GM21390 (cell line): ENCODE measurements around the gene SH3GL2.

Source experiments
- ATAC-seq: cut with Tn5 transposase; IDR thresholded peaks from one replicate; pipeline ENCODE4 v1.9.1; 2021; ENCODE audit not compliant: unreplicated experiment

SH3GL2 gene

GRCh38 chr9:17578911-17579793 lies at the start of gene SH3GL2:
Gene SH3GL2, plus strand, starts transcription at chr9:17579066.
- ATAC-seq, result peak; percentile 64

DNA sequence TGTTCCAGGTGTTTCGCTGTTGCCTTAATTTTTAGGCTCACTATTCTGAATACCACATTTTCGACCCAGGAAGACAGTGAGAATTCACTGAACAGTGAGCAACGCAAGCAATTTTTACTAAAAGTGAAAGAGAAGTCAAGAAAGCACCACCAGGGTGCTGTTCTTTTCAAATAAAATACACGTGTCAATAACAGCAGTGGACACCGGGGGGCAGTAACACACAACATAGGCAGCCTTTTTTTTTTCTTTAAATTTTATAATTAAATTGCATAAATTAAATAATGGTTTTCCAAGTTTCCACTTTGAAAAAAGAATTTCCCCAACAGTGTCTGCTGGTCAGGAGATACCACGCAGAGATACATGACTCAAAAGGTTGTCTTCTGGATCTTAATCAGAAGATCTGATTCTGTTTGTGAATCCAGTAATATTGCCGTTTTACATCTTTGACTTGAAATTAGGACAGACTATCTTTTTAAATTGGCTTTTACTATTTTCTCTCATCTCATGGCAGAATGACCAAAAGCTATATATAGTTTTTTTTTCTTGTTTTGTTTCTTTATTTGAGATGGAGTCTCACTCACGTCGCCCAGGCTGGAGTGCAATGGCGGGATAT lies 47.1 kb upstream of the SH3GL2 start:
- ATAC-seq, result peak; percentile 82

DNA sequence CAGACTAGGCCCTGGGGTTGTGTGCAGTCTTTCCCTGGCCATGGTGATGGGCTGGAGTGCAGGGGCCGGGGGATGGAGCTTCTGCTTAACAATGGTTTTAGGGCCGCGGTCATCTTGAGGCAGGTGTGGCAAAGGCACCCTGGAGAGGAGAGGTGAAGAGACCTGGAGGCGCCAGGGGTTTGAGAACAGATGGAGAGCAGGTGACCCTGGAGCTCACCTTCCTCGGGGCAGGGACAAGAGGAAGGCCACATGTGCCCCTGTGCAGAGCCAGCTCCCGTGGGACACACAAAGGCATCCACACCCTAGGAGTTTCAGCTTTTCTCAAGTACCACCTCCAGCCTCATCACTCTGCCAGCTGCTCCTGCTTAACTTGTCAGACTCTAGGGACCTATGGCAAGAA lies 46.4 kb upstream of the SH3GL2 start:
- no peak for ATAC-seq

GRCh38 chr9:17535176-17535575 lies 43.7 kb upstream of the SH3GL2 start:
- no peak for ATAC-seq

DNA sequence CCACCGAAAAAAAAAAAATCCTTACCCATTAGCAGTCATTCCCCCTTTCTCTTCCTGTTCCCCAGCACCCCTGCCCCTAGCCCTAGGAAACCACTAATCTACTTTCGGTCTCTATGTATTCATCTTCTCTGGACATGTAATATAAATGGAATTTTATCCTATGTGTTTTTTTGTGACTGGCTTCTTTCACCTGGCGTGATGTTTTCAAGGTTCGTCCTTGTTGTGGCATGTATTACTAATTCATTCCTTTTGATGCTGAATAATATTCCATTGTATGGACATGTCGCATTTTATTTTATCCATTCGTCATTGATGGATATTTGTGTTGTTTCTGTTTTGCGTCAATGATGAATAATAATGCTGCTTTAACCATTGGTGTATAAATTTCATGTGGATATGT lies 42.8 kb upstream of the SH3GL2 start:
- no peak for ATAC-seq

DNA sequence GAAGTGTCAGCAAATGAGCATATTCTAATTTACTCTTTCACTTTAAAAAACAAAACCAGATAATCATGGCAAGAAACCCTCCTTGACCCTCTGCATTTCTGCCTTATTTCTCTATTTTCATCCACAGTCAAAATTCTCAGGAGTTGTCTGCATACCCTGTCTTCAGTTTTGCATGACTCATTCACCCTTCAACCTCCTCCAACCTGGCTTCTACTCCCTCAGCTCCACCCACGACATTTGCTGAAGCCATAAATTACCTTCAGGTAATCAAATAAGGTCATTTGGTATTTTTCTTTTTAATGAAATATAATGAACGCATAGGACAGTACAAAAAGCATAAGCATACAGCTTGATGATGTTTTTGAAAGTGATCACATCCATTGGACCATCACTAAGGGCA lies 27.8 kb upstream of the SH3GL2 start:
- ATAC-seq, result no peak

GRCh38 chr9:17555362-17556054 lies 23.4 kb upstream of the SH3GL2 start:
- ATAC-seq, result no peak

DNA sequence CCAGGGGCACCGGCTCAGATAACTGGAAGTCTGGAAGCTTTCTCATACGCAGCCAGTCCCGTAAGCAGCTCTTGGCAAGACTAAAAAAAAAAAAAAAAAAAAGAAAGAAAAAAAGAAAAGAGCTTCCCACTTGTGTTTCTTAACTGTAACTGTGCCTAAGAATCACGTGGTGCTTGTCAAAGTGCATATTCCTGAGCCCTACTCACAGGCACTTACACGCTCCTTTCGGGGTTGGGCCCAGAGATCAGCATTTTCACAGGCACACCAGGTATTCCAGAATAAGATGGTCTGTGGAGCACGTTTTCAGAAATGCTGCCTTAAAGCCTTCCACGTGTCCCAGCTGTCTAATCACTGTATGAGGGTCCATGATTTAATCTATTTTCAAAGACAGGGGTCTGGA lies 22.6 kb upstream of the SH3GL2 start:
- no peak for ATAC-seq

- no peak for ATAC-seq
Observed at GRCh38 chr9:17556935-17557334, 21.9 kb upstream of the SH3GL2 start.

DNA sequence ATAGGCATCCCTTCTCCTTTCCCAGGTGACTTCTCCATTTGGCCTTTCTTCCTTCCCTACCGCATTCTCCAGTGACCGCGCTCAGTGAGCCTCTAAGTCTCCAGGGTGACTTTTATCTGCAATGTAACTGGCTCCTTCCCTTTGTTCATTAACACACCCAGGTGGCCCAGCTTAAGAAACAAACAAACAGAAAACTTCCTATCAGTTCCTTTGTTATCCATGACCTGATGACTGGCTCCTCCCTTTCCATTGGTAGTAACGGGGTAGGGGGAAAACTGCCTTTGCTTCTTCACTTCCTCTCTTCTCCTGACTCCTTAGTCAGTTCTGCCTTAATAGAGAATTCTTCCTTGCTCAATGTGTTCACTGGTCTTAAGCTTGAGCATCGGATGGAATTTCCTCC lies 7.0 kb upstream of the SH3GL2 start:
- ATAC-seq, result no peak

GRCh38 chr9:17574342-17574741 lies 4.5 kb upstream of the SH3GL2 start:
- no peak for ATAC-seq

- no peak for ATAC-seq
Observed at GRCh38 chr9:17578577-17578910, 322 bp upstream of the SH3GL2 start.

GRCh38 chr9:17580119-17580518 lies 1.3 kb downstream of the SH3GL2 start:
- no peak for ATAC-seq

- ATAC-seq, result no peak
Observed at GRCh38 chr9:17587113-17587512, 8.2 kb downstream of the SH3GL2 start.

DNA sequence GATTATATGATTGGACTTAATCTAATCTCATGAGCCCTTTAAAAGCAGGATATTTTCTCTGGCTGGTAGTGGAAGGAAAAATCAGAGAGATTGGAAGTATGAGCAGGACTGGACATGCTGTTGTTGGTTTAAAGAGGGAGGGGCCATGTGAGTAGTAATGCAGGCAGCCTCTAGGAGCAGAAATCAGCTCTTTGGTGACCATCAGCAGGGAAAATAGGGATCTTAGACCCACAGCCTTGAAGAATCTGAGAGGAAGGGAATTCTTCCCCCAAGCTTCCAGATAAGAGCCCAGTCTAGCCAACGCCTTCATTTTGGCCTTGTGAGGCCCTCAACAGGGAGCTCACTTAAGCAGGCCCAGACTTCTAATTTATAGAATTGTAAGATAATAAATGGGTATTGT lies 9.5 kb downstream of the SH3GL2 start:
- no peak for ATAC-seq

- ATAC-seq, result no peak
Observed at GRCh38 chr9:17588941-17589340, 10.1 kb downstream of the SH3GL2 start.

DNA sequence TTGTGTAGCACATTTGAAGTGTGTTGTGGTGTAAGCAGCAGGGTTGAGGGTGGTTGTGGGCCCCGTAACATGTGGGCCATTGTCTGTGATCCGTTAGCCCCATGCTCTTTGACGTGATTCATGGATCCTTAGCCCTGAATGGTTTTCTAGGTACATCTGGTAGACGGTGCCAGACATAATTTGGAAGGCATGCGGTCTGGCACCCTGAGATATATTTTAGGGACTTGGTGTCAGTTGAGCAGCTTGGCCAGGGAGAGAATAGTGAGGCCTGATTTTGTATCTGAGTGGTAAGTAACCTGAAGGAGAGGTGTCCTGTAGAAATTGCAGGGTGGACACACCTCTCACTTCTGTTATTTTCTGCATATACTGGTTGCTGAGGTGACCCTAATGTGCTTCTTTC lies 10.9 kb downstream of the SH3GL2 start:
- ATAC-seq, result no peak

DNA sequence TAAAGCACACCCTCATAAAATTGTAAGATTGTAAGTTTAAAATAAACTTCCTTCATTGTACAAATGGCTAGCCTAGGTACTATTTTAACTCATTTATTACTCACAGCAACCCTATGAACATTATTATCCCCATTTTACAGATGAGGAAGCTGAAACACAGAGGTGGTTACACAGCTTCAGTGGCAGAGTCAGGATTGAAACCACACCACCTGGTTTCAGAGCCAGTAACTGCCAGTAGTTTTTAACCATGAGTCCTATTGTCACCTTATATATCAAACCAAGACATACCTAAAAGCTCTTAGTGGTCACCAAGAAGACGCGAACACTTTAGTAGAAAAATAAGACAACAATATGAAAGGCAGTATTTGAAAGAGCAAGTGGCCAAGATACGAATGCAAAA lies 16.1 kb downstream of the SH3GL2 start:
- no peak for ATAC-seq

- no peak for ATAC-seq
Observed at GRCh38 chr9:17597977-17598376, 19.1 kb downstream of the SH3GL2 start.

DNA sequence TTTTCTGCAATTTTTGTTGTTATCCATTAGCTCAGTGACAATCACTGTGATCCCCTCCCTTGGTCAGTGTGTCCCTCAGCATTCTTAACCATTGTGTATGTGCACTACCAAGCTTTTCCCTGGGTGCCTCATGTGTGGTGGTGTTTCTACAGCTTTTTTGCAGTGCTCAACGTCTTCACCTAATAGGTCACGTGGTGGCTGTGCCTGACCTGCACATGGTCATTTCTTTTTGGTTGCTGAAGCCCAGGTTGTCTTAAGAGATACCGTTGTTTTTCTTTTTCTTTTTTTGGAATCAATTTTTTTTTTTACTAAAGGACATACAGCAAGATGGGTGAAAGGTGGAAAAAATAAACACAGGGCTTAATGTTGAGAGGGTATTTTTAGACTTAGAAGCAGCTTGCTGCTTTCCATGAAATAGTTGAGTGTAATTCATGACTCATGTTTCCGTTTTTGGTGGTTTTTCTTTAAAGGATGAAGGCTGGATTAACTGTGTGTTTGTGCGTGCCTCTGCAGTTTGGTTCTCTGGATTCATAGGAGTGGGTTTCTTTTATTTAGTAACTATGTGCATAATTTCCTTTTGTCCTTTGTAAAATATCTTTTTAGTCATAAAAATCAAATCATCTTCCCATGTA lies 22.2 kb downstream of the SH3GL2 start:
- no peak for ATAC-seq

GRCh38 chr9:17604556-17604955 lies 25.7 kb downstream of the SH3GL2 start:
- ATAC-seq, result no peak
